Activated T-helper 17 cell treated with anti-CD3 and anti-CD28 coated beads, Interleukin-2, amount 50 U/mL, for 72 hours (primary cell): ENCODE results near the gene ZBP1. TPM values are rescaled to one million over a fixed set of nuclear protein-coding genes. Genes with fewer than 3 reads are reported as not detected.

Experiments
- ATAC-seq: fragments of 150-1000 bp; cut with Tn5 transposase; replicated peaks from 2 replicates; pipeline ENCODE4 v1.10.0; 2021; ENCODE audit warnings: mild to moderate bottlenecking, moderate library complexity
- H3K27ac Mint-ChIP-seq: one replicate; pipeline ENCODE4 v1.8.0; 2022; ENCODE audit warnings: mixed read lengths
- H3K27me3 Mint-ChIP-seq: one replicate; pipeline ENCODE4 v1.8.0; 2022; ENCODE audit warnings: mixed read lengths
- H3K36me3 Mint-ChIP-seq: one replicate; pipeline ENCODE4 v1.8.0; 2022; ENCODE audit warnings: low read depth, mild to moderate bottlenecking, mixed read lengths
- H3K4me1 Mint-ChIP-seq: one replicate; pipeline ENCODE4 v1.8.0; 2022; ENCODE audit warnings: mixed read lengths
- H3K4me3 Mint-ChIP-seq: one replicate; pipeline ENCODE4 v1.8.0; 2022; ENCODE audit warnings: mild to moderate bottlenecking, mixed read lengths
- H3K9me3 Mint-ChIP-seq: one replicate; pipeline ENCODE4 v1.8.0; 2022; ENCODE audit warnings: mixed read lengths
- total RNA-seq, 2 donors: library from RNA; stranded (reverse); gene quantifications; one replicate each; pipeline ENCODE4 v1.2.3, GENCODE V29; 2022

The ZBP1 gene
- total RNA-seq, 2 donors from 2014 or later: 1.0 to 1.7 TPM

GRCh38 chr20:57576617-57577550 is 43.3 kb downstream of the ZBP1 start:
- H3K36me3 Mint-ChIP-seq: no peaks in the 10 kb centered on the region
- no peak overlapping the region for H3K4me3 Mint-ChIP-seq
- H3K4me1 Mint-ChIP-seq: no peaks in the 10 kb centered on the region
- H3K27me3 Mint-ChIP-seq: peaks cover 31% of the 10 kb centered on the region
- H3K9me3 Mint-ChIP-seq: no peaks in the 10 kb centered on the region
- no peak for ATAC-seq
- no peak overlapping the region for H3K27ac Mint-ChIP-seq

GRCh38 chr20:57576002-57576401 is 44.2 kb downstream of the ZBP1 start:
- Mint-ChIP-seq H3K9me3 (no peaks in the 10 kb centered on the region), H3K27ac (no peak overlapping the region), H3K27me3 (peaks cover 23% of the 10 kb centered on the region), H3K36me3 (no peaks in the 10 kb centered on the region), H3K4me3 (no peak overlapping the region), H3K4me1 (no peaks in the 10 kb centered on the region)
- ATAC-seq: no peak

DNA sequence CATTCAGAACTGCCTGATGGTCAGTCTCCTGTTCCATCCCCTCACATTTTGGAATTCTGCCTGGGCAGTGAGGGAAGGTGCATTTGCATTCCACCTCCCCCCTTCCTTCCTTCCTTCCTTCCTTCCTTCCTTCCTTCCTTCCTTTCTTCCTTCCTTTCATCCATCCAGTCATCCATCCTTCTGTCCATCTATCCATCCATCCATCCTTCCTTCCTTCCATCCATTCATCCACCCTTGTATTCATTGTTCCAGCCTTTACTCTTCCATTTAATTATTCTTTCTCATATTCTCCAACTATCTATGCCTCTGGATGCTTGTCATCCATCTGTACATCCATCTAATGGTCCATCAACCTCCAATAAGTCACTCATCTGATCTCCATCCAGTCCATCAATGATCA is 45.3 kb downstream of the ZBP1 start:
- H3K4me3 Mint-ChIP-seq: no peak overlapping the region

GRCh38 chr20:57573894-57574293 is 46.3 kb downstream of the ZBP1 start:
- Mint-ChIP-seq H3K27me3 (peaks cover 21% of the 10 kb centered on the region), H3K27ac (no peak overlapping the region), H3K9me3 (no peaks in the 10 kb centered on the region), H3K36me3 (no peaks in the 10 kb centered on the region), H3K4me1 (no peaks in the 10 kb centered on the region), H3K4me3 (no peak overlapping the region)
- ATAC-seq: no peak

More for the DNA sequence above, 45.3 kb downstream of the ZBP1 start:
- no peak for ATAC-seq
- H3K9me3 Mint-ChIP-seq: no peaks in the 10 kb centered on the region
- H3K27me3 Mint-ChIP-seq: peaks cover 20% of the 10 kb centered on the region
- no peaks in the 10 kb centered on the region for H3K36me3 Mint-ChIP-seq
- no peaks in the 10 kb centered on the region for H3K4me1 Mint-ChIP-seq
- no peak overlapping the region for H3K27ac Mint-ChIP-seq

- no peak for ATAC-seq
- H3K36me3 Mint-ChIP-seq: no peaks in the 10 kb centered on the region
Measured at GRCh38 chr20:57573242-57573641, 47.0 kb downstream of the ZBP1 start.

GRCh38 chr20:57571782-57572416 is 48.3 kb downstream of the ZBP1 start:
- Mint-ChIP-seq H3K9me3 (no peaks in the 10 kb centered on the region), H3K27me3 (peaks cover 32% of the 10 kb centered on the region), H3K4me1 (no peaks in the 10 kb centered on the region), H3K4me3 (no peak overlapping the region), H3K27ac (no peak overlapping the region), H3K36me3 (no peaks in the 10 kb centered on the region)
- ATAC-seq: no peak

More at GRCh38 chr20:57573242-57573641, 47.0 kb downstream of the ZBP1 start:
- H3K9me3 Mint-ChIP-seq: no peaks in the 10 kb centered on the region
- peaks cover 24% of the 10 kb centered on the region for H3K27me3 Mint-ChIP-seq
- no peak overlapping the region for H3K27ac Mint-ChIP-seq
- no peak overlapping the region for H3K4me3 Mint-ChIP-seq
- no peaks in the 10 kb centered on the region for H3K4me1 Mint-ChIP-seq

- Mint-ChIP-seq H3K9me3 (no peaks in the 10 kb centered on the region), H3K4me3 (no peak overlapping the region), H3K36me3 (no peaks in the 10 kb centered on the region), H3K27me3 (peaks cover 32% of the 10 kb centered on the region), H3K27ac (no peak overlapping the region), H3K4me1 (no peaks in the 10 kb centered on the region)
- no peak for ATAC-seq
Measured at GRCh38 chr20:57570920-57571319, 49.3 kb downstream of the ZBP1 start.

DNA sequence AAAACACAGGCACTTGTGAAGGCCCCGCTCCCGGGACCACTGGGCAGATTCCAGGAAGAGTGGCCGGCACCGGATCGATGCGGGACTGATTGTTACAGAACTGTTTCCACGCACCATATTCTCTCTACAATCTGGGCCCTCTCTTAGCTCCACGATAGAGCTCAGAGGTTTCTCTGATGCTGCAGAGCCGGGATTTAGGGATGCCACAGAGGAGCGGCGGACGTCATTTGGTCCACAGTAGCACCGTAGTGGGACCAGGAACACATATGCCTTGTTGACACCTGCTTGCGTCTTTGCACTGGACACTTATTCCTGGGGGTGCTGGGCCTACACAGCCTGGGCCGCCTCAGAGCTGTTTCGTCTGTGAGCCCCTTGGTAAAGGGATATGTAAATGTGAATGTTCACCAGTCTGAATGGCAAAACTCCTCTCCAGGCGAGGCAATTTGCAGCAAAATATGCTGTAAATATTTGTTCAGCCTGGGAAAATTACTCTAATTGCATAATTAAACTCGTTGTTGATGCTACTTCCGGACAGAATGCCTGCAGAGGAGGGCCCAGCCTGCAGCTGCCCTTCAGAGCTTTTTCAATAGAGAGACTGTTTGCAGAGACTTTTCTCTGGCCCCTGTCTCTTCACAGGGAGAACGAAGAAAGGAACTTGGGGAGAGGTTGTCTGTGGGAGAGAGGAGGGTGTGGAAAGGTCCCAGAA is 49.9 kb downstream of the ZBP1 start:
- Mint-ChIP-seq H3K27ac (no peak overlapping the region), H3K27me3 (peaks cover 38% of the 10 kb centered on the region), H3K4me3 (no peak overlapping the region), H3K36me3 (no peaks in the 10 kb centered on the region), H3K9me3 (no peaks in the 10 kb centered on the region), H3K4me1 (no peaks in the 10 kb centered on the region)
- ATAC-seq: no peak

- H3K36me3 Mint-ChIP-seq: no peaks in the 10 kb centered on the region
- H3K27me3 Mint-ChIP-seq: peaks cover 35% of the 10 kb centered on the region
- no peaks in the 10 kb centered on the region for H3K4me1 Mint-ChIP-seq
- H3K9me3 Mint-ChIP-seq: no peaks in the 10 kb centered on the region
- no peak for ATAC-seq
- H3K4me3 Mint-ChIP-seq: no peak overlapping the region
- no peak overlapping the region for H3K27ac Mint-ChIP-seq
Measured at GRCh38 chr20:57568960-57569359, 51.3 kb downstream of the ZBP1 start.

DNA sequence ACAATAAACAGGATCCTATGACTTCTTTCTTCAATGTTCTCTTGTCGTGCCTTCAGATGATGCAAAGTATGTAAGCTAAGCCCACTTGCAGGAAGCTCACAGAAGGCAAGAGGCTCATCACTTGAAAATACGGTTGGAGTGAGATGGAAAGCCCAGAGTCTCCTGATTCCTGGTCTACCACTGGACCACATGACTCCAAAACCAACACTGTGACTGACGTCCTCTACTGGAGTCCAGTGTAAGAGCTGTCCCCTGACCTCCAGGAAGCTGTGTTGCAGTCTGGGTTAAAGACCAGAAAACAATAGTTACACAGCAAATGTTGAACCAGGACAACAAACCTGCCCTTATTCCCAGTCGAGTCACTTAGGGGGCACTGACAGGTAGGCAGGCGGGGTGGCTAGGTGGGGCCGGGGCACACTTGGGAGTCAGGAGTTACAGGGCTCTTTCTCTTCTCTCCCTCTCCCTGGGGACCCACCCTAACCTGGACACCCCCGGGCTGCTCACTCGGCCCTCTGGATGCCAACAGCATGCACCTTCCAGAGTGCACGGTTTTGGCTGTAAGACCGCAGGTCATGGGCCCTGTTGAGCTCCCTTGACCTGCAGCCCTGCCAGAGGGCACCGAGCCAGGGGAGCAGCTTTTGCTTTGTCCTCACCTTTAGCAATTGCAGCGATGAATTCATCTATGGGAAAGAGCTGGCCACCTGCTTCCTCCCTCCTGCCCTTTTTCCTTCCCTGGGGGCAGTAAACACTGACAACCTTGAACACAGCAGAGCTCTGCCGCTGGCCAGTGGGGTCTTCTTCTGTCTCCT is 51.9 kb downstream of the ZBP1 start:
- Mint-ChIP-seq H3K27ac (no peak overlapping the region), H3K4me3 (no peak overlapping the region)

DNA sequence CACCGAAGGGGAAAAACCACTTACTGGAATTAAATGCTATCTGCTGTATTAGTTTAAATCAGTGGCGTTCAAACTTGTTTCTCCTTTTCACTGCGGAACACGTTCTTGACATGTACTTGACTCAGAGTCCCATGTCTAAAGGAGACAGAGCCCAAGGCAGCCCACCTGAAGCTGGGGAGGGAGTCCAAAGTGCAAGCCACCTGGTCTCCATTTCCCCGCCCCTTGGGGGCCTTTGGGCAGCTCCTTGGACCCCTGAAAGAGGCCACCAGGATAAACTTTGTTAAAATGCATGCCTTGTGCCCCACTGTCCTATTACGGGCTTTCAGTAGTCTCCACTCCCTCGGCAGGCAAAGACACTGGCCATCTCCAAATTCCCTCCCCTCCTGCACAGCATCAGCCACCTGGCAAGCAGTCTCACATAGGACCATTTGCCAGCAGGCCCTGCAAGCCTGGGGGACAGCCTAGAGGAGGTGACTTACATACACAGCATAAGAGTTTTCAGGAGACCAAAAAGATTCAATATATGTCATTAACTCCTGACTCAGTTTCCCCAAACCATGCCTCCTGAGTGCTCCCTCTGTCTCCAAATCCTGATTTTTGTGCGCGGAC is 52.7 kb downstream of the ZBP1 start:
- H3K4me3 Mint-ChIP-seq: no peak overlapping the region
- no peaks in the 10 kb centered on the region for H3K4me1 Mint-ChIP-seq
- peaks cover 31% of the 10 kb centered on the region for H3K27me3 Mint-ChIP-seq
- H3K9me3 Mint-ChIP-seq: no peaks in the 10 kb centered on the region
- H3K36me3 Mint-ChIP-seq: no peaks in the 10 kb centered on the region
- H3K27ac Mint-ChIP-seq: no peak overlapping the region
- ATAC-seq: no peak

More for the DNA sequence above, 51.9 kb downstream of the ZBP1 start:
- no peak for ATAC-seq
- no peaks in the 10 kb centered on the region for H3K4me1 Mint-ChIP-seq
- no peaks in the 10 kb centered on the region for H3K36me3 Mint-ChIP-seq
- H3K27me3 Mint-ChIP-seq: peaks cover 35% of the 10 kb centered on the region
- no peaks in the 10 kb centered on the region for H3K9me3 Mint-ChIP-seq

DNA sequence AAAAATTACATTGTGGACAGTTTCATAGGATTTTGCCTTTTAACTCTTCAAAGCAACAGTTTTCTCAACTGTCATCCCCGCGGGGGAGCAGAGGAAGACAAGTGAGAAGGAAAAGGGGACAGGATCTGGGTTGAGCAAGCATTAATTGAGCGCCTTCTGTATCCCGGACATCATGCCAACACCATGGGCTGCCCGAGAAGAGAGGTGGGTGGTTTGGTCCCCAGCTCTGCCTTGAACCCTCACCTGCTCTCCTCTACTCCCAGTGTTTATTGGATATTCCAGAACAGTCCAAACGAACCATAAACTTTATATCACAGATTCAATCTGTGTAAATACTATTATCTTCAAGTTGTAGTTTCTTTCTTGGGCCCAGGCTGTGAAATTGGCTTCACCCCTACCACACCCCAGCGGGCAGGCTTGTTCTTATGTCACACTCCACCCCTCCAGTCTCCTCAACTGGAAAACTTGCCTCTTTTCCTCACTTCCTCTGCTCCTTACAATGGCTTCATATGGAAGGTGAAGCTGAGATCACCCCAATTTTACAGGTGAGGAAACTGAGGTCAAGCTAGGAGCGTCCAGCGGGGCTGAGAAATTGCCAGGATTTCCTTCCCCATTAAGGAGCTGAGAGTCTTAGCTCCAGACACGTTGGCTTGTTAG is 53.3 kb downstream of the ZBP1 start:
- ATAC-seq: no peak
- no peak overlapping the region for H3K4me3 Mint-ChIP-seq
- no peaks in the 10 kb centered on the region for H3K36me3 Mint-ChIP-seq
- H3K9me3 Mint-ChIP-seq: no peaks in the 10 kb centered on the region
- H3K27me3 Mint-ChIP-seq: peaks cover 32% of the 10 kb centered on the region
- H3K4me1 Mint-ChIP-seq: no peaks in the 10 kb centered on the region
- H3K27ac Mint-ChIP-seq: no peak overlapping the region

DNA sequence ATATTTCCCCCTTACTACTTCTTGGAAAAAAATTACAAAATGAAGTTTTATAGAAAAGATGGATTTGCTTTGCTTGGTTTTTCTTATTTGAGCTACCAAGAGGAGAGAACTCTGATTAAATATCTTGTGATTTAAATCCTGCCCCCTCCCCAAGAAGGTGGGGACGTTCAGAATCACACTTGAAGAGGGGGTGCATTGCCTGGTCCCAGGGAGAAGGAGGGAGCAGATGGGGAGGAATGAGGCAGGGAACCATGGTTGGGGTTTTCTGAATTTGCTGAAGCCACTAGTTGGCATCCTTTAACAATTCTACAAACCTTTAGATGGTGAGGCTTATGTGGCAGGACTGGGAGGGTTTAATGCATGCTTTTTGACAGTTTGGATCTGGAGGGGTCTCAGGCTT is 53.8 kb downstream of the ZBP1 start:
- no peaks in the 10 kb centered on the region for H3K36me3 Mint-ChIP-seq
- no peaks in the 10 kb centered on the region for H3K4me1 Mint-ChIP-seq
- no peak for ATAC-seq
- peaks cover 34% of the 10 kb centered on the region for H3K27me3 Mint-ChIP-seq
- no peak overlapping the region for H3K4me3 Mint-ChIP-seq
- H3K27ac Mint-ChIP-seq: no peak overlapping the region
- H3K9me3 Mint-ChIP-seq: no peaks in the 10 kb centered on the region
